Amniotic epithelial cell (primary cell): ENCODE data around the gene SCAANT1.

ENCODE experiments used
- DNase-seq: peaks from one replicate; pipeline ENCODE4 v3.0.0-alpha.2; 2010; ENCODE audit warnings: low read depth

Gene SCAANT1

GRCh38 chr3:63863150-63864007 lies 48.8 kb downstream of the SCAANT1 start, which contains the start of the genes ATXN7 and THOC7:
Gene ATXN7 (plus strand): TSS chr3:63863867. CDS start chr3:63912599, 48,732 bp downstream.
Gene THOC7 (minus strand): TSS chr3:63863805. CDS start chr3:63863790, 15 bp downstream.
- DNase-seq: peak; percentile 35

GRCh38 chr3:63862804-63863149 lies 49.4 kb downstream of the SCAANT1 start:
- DNase-seq: no peak
